Kasumi-1 (cell line): ENCODE measurements around the gene UNG.
"Not testable (repeated sequence)": the region's sequence is repeated elsewhere in the genome, so short reads cannot be mapped to it uniquely, and the experiment has no call there.

Source experiments
- DNase-seq, 2 experiments: peaks; one replicate each; lab custom pipeline; 2025; lab: John Stamatoyannopoulos, UW

The UNG gene

DNA sequence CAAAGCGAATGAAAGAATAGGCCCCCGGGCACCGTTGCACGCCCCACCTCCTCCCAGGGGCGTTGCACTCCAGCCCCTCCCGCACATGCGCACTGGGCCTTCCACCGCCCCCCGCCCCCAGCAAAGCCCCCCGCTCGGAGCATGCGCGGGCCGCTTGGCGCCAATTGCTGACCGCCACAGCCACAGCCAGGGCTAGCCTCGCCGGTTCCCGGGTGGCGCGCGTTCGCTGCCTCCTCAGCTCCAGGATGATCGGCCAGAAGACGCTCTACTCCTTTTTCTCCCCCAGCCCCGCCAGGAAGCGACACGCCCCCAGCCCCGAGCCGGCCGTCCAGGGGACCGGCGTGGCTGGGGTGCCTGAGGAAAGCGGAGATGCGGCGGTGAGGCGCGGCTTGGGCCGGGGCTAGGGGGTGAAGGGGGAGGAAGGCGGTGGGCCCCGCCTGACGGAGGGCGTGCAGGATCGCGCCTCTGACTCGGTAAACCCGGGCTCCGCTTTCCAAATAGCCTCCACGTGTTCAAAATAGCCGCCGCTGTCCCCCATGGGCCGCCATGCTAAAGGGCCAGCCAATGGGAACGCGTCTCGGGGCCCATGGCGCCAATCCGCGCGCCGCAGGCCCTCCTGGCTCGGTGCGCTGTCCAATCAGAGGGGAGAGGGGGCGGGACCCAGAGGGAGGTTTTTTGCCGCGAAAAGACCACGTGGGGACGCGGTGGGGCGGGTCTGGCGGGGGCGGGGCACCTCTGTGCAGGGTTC, at the start of gene UNG:
Gene UNG (plus strand): TSS at position 163 of the 748 bp plus-strand sequence. CDS start 83 bp downstream, at position 246.
- peak; percentile 92 to 93 for DNase-seq

DNA sequence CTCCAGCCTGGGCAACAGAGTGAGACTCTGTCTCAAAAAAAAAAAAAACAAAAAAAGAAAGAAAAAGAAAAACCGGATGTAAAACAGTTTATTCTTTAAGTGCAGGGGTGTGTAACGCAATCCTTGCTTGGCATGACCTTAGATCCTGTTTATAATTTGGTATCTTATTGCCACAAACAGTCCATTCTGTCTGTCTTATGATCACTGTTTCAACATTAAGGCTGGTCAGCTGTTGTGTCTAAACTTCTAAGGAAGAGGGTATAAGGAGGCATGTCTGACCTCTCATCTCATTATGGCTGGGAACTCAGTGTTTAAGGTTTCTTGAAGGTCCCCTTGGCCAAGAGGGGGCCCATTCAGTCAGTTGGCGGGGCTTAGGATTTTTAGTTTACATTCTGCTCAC, 48.7 kb upstream of the UNG start:
- DNase-seq, result not testable (repeated sequence)

DNA sequence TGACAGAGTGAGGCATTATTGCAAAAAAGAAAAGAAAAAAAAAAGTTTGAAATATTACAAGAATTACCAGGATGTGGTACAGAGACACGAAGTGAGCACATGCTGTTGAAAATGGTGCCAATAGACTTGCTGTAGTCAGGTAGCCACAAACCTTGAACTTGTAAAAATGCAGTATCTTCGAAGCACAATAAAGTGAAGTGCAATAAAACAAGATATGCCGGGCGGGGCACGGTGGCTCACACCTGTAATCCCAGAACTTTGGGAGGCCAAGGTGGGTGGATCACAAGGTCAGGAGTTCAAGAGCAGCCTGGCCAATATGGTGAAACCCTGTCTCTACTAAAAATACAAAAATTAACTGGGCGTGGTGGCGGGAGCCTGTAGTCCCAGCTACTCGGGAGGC, 47.6 kb upstream of the UNG start:
- not testable (repeated sequence) for DNase-seq

DNA sequence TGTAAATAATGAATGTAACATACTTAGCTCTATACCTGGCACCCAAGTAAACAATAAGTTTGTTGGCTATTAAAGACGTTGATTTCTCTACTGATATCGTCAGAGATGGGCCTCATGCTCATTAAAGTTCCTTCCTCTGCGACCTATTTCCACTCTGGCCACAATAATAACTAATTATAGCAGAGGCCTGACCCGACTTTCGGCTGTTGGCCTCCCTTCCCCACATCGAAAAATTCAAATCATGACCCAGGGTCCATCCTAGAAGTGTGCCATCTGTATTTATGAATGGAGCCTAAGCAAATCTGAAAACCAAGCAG, 45.3 kb upstream of the UNG start:
- no peak for DNase-seq

DNA sequence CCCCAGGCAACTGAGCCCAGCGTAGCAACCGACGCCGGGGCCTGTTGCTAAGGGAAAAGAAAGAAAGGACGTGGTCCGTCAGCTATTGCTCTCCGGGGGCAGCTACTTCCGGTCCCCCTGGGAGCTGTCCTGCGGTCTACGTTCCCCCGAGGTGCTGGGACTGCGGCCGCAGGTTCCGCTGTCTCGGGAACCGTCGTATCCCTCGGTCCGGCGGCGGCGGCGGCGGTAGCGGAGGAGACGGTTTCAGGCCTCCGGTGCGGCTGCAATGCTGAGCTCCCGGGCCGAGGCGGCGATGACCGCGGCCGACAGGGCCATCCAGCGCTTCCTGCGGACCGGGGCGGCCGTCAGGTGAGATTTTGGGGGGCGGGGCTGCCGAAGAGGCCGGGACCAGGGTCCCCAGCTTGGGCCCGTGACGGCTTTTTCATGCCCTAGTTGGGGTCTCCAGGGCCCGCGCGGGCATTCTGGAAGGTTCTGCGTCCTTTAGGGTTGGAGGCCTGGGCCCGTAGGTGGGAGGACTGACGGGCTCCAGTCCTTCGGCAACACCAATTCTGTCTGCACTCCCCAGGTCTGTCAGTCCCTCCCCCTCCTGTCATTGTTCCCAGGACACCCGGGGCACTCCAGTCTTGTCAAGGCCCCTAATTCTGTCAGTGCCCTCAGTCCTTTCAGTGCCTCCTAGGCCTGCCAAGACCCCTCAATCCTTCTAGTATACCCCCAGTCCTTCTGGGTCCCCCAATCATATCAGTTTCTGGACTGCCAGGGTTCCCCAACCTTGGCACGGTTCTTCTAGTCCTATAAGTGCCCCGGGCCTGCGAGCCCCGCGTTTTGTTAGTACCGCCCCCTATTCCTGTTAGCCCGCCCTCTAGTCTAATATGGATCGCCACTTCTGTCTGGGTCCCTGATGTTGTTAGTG, 44.7 kb upstream of the UNG start, which contains the start of gene USP30:
Gene USP30 (plus strand): TSS at position 163 of the 910 bp plus-strand sequence. CDS start 103 bp downstream, at position 266.
- peak; percentile 87 to 89 for DNase-seq

GRCh38 chr12:109053382-109054123, 43.8 kb upstream of the UNG start:
- DNase-seq, result peak in 1 of 2 experiments; percentile 17

DNA sequence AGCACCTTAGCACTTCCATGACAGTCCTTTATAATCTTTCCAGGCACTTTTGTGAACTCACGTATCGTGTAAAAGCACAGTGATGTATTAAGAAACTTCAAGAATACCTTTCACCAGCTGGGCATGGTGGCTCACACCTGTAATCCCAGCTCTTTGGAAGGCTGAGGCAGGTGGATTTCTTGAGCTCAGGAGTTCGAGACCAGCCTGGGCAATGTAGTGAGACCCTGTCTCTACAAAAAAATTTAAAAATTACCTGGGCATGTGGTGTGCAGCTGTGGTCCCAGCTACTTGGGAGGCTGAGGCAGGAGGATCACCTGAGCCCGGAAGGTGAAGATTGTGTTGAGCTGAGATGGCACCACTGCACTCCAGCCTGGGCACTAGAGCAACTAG, 43.3 kb upstream of the UNG start:
- DNase-seq, result not testable (repeated sequence)

GRCh38 chr12:109054520-109054919, 42.9 kb upstream of the UNG start:
- no peak for DNase-seq

- DNase-seq, result no peak
Observed at GRCh38 chr12:109056891-109057290, 40.5 kb upstream of the UNG start.

GRCh38 chr12:109057376-109057775, 40.0 kb upstream of the UNG start:
- DNase-seq, result no peak

DNA sequence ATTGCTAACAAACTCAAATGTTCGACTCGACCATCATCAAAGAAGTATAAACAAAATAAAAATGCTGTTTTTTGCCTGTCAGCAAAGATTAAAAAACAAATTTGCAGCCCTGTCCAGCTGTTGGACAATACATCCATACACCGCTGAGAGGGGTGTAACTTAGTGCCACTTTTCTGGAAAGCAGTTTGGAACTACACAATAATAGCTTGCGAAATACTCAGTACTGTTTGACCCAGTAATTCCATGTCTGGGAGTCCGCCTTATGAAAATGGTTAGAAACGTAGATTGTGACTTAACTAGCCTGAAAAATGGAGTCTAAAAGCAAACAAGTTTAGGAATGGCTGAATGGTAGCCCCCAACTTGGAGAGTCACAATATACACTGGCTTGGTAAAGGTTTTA, 38.6 kb upstream of the UNG start:
- no peak for DNase-seq

DNA sequence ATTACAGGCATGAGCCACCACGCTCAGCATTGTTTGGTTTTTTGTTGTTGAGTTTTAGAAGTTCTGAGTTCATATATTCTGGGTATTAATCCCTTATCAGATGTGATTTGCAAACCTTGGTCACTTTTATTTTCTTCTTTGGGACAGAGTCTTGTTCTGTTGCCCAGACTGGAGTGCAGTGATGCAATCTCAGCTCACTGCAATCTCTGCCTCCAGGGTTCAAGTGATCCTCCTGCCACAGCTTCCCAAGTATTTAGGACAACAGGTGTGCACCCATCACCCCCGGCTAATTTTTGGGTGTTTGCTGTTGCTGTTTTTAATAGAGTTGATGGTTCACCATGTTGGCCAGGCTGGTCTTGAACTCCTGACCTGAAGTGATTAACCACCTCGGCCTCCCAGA, 33.3 kb upstream of the UNG start:
- DNase-seq, result no peak

- DNase-seq, result no peak
Observed at GRCh38 chr12:109065154-109065852, 32.1 kb upstream of the UNG start.

DNA sequence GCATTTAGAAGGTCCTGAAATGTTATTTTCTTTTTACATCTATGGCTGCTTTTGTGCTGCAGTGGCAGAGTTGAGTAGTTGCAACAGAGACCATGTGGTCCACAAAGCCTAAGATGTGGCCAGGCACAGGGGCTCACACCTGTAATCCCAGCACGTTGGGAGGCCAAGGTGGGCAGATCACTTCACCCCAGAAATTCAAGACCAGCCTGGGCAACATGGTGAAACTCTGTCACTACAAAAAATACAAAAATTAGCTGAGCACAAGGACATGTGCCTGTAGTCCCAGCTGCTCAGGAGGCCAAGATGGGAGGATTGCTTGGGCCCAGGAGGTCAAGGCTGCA, 31.6 kb upstream of the UNG start:
- DNase-seq, result no peak

DNA sequence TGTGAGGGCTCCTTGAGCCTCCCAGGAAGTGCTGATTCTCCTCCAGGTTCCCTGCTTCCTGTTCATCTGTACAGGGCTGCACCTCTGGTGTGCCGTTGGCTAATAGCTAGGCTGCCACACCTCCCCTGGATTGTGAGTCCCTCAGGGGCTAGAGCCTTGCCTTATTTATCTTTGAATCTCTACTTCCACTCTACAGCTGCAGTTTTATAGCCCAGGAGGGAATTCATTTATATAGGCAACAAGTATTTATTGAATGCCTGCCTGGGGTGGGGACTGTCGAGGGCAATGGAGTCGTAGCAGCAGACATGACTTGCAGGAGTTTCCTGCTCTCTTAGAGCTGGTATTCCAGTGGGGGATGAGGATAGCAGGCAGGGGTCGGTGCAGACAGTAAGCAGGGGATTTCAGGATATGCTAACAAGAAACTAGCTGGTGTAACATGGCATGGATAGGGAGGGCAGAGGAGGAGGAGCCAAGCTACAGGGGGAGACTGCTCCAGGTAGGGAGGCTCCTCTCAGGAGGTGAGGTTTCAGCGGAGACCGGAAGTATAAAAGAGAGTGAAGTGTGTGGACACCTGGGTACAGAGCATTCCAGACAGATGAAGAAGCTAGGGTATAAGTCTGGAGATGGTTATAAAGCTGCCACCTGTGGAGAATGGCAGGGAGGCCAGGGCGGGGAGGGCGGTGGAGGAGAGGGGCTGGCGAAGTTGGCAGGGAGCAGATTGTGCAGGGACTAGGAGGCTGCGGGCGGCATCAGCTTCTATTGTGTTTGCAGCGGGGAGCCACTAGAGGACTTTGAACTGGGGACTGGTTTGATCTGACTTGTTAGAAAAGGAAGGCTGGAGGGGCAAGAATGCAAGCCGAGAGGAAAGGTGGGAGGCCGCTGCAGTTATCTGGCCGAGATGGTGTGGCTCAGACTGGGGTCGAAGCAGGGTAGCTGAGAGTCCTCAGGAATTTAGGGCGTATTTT, 27.8 kb upstream of the UNG start:
- DNase-seq, result no peak

- no peak for DNase-seq
Observed at GRCh38 chr12:109074866-109075265, 22.5 kb upstream of the UNG start.

GRCh38 chr12:109082751-109083150, 14.6 kb upstream of the UNG start:
- no peak for DNase-seq

DNA sequence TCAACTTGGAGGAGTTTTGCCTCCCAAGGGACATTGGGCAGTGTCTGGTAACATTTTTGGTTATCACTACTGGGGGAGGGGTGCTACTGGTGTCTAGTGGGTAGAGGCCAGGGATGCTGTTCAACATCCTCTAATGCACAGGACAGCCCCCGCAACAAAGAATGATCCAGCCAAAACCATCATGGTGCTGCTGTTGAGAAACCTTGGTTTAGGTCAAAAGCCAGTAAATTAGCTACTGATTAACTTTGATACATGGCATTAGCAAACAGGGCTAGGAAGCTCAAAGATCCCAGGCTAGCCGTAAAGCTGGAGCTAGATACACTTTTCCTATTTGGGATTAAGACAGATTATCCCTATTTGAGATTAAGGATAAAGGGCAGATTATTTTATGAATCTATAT, 13.0 kb upstream of the UNG start:
- DNase-seq, result no peak

DNA sequence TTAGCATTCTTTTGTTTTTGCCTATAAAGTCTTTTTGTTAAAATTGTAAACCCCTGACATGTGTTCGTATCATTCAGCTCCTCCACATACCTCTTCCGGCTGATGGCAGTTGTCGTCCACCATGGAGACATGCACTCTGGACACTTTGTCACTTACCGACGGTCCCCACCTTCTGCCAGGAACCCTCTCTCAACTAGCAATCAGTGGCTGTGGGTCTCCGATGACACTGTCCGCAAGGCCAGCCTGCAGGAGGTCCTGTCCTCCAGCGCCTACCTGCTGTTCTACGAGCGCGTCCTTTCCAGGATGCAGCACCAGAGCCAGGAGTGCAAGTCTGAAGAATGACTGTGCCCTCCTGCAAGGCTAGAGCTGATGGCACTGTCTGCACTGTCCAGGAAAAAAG, 11.8 kb upstream of the UNG start:
- DNase-seq, result no peak

DNA sequence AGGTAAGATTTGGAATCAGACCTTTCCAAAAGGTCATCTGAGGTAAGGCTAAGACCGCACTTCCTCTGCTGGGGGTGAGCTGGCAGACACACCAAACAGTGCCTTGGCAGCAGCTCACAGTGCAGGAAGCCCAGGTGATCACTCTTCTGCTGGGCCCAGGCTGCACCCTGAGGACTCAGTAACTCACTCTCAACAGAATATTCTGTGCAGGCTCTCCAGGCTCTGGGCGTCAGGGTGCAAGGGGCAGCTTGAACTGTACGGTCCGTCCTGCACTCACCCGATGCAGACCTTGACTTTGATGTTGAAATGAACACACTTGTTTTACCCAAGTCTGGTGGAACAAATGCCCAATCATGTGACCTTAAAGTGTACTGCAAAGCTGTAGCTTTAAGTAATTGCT, 10.1 kb upstream of the UNG start:
- DNase-seq, result no peak

DNA sequence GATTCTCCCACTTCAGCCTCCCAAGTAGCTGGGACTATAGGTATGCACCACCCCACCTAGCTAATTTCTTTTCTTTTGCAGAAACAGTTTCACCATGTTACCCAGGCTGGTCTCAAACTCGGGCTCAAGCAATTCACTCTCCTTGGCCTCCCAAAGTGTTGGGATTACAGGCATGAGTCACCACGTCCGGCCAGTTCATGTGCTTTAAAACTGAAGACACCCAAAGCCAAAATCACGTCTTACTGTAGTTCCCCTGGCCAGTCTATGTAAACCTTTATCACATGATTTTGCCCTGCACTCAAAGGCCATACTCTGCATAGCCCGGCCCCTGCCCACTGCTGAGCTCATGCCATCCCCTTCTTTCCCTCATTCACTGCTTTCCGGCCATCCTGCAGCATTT, 8.6 kb upstream of the UNG start:
- DNase-seq, result no peak
